Memory B cell (primary cell): ENCODE data around the gene C1QTNF6.

Experiments
- ATAC-seq: fragments of 150-1000 bp; cut with Tn5 transposase; 2 replicates; pipeline ENCODE4 v1.10.0; 2021; ENCODE audit warnings: low read depth, mild to moderate bottlenecking, moderate library complexity
- DNase-seq, 2 donors: peaks; one replicate each; pipeline ENCODE4 v3.0.0; 2022; ENCODE audit warnings: low spot score in 2 of 2
- H3K27ac Mint-ChIP-seq: one replicate; pipeline ENCODE4 v1.8.0; 2022; ENCODE audit warnings: mild to moderate bottlenecking, moderate library complexity, mixed read lengths
- H3K27me3 Mint-ChIP-seq: one replicate; pipeline ENCODE4 v1.8.0; 2022; ENCODE audit warnings: mixed read lengths
- H3K36me3 Mint-ChIP-seq: one replicate; pipeline ENCODE4 v1.8.0; 2022; ENCODE audit warnings: mild to moderate bottlenecking, mixed read lengths
- H3K4me1 Mint-ChIP-seq: one replicate; pipeline ENCODE4 v1.8.0; 2022; ENCODE audit warnings: mixed read lengths
- H3K4me3 Mint-ChIP-seq: one replicate; pipeline ENCODE4 v1.8.0; 2022; ENCODE audit warnings: mild to moderate bottlenecking, moderate library complexity, mixed read lengths
- H3K9me3 Mint-ChIP-seq: one replicate; pipeline ENCODE4 v1.8.0; 2022; ENCODE audit warnings: mixed read lengths

Gene C1QTNF6

DNA sequence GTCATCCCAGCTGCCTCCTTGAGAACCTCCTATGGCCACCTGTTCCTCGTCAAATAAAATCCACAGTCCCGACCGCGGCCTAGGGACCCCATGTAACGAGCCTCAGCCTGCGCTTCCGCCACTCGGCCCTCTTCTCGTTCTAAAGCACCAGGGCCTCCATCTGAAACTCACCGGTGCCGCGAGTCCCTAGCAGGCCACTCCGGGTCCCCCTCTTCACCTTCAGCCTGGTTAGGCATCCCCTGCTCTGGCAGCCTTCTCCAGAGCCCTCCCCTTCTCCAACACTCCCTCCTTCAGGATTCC lies 26.6 kb upstream of the C1QTNF6 start:
- Mint-ChIP-seq H3K27ac (no peak overlapping the region), H3K27me3 (no peaks in the 10 kb centered on the region), H3K9me3 (no peaks in the 10 kb centered on the region), H3K4me3 (no peak overlapping the region), H3K4me1 (peaks cover 33% of the 10 kb centered on the region), H3K36me3 (peaks cover 2% of the 10 kb centered on the region)
- ATAC-seq (no peak), DNase-seq (no peak)

DNA sequence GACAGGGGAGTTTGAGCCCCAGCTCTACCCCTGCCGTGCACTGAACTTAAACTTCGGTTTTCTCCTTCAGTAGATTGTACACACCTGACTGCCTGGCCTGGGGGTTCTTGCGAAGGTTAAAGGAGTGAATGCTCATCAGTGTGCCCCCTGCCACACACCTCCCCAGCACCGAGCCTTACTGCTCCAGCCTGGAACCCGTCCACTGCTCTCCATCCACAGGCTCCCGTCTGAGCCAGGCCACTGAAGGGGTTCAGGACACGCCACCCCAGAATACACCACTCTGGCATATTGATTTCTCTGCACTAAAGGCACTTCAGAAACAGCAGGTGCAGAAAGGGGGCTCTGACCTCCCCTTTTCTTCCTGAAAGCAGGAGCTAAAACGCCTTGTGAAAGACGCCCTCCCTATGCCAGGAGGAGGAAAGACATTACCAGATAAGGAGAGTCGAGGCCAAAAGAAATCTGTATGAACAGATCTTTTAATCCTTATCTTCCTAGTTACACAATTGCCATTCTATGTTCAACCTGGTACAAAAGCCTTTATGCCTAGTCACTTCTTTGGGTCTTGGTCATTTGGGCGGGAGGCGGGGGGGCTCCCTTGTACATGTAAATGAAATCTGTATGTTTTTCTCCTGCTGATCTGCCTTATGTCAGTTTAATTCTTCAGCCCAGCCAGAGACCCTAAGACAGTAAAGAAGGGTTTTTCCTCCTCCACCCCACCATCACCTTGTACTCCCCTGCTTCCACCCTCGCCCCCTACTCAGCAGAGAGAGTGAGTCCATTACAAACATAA lies 26.1 kb upstream of the C1QTNF6 start:
- Mint-ChIP-seq H3K27me3 (no peaks in the 10 kb centered on the region), H3K4me1 (peaks cover 30% of the 10 kb centered on the region), H3K4me3 (no peak overlapping the region), H3K36me3 (peaks cover 2% of the 10 kb centered on the region), H3K27ac (no peak overlapping the region), H3K9me3 (no peaks in the 10 kb centered on the region)
- ATAC-seq (no peak), DNase-seq (no peak)

DNA sequence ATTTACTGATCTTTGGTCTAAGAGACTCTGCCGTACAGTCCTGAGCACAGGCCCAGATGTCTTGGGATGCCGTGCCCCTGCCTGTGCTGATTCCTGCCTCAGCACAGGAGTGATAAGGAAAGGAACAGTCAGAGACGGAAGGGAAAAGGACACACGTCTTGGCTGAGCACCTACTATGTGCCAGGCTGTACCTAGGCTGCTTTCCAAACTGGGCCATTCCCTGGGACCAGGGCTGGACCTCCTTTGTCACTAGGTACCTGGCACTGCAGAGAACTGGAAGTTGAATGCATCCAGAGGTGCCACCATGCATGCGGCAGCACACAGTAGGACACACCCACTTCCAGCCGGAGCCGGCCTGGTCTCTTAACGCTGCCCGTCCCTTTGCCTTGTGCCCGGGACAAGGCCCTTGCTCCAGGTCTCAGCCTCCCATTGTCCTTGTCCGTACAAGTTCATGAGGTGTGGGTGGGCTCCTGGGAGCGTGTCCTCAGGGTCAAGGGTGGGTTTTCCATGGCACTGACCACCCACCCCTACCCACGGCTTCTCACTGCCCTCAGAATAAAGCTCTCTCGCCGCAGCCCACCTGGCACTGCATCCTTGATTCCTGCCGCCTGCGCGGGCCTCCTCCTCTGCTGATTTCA lies 25.3 kb upstream of the C1QTNF6 start:
- Mint-ChIP-seq H3K9me3 (no peaks in the 10 kb centered on the region), H3K36me3 (peaks cover 2% of the 10 kb centered on the region), H3K27me3 (no peaks in the 10 kb centered on the region), H3K4me1 (peaks cover 24% of the 10 kb centered on the region), H3K27ac (no peak overlapping the region), H3K4me3 (no peak overlapping the region)
- ATAC-seq (no peak), DNase-seq (no peak)

DNA sequence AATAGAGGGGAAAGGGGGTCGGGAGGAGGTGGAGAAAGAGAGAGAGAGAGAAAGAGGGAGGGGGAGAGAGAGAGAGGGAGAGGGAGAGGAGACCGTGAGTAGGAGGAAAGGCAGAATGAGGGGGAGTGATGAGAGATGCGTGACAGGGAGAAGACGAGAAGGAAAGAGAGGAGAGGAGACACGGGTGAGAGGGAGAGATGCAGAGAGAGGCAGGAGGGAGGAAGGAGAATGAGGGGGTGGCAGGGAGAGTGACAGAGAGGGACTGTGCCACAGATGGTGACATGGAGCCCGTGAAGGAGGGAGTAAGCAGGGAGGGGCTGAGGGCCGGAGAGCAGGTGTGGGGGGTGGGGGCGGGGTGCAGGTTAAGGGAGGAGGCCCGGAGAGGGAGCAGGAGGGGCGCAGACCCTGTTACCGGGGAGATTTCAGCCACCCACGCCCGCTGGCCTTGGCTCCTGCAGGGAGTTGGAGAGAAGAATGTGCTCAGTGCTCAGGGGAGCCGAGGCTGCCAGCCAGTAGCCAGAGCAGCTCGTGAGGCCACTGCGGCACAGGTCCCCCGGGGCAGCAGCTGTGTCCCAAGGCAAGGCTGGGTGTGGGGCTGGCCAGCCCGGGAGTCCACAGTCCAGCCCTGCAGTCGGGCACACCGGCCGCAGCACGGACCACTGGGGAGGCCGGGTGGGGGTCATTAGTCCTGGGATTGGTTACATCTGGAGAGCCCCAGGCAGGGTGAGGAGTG lies 24.3 kb upstream of the C1QTNF6 start, which contains the start of gene SSTR3:
TSS of gene SSTR3 (minus strand) at position 304 of the 733 bp plus-strand sequence. CDS start 4,674 bp downstream, outside the sequence.
- H3K4me1 Mint-ChIP-seq, result peaks cover 21% of the 10 kb centered on the region
- DNase-seq (no peak), ATAC-seq (no peak)
- no peak within 1 kb of the TSS for H3K4me3 Mint-ChIP-seq
- H3K36me3 Mint-ChIP-seq, result peaks cover 2% of the 10 kb centered on the region
- peak within 1 kb of the TSS; percentile 78 for H3K27ac Mint-ChIP-seq
- no peaks in the 10 kb centered on the region for H3K27me3 Mint-ChIP-seq
- H3K9me3 Mint-ChIP-seq, result no peaks in the 10 kb centered on the region

DNA sequence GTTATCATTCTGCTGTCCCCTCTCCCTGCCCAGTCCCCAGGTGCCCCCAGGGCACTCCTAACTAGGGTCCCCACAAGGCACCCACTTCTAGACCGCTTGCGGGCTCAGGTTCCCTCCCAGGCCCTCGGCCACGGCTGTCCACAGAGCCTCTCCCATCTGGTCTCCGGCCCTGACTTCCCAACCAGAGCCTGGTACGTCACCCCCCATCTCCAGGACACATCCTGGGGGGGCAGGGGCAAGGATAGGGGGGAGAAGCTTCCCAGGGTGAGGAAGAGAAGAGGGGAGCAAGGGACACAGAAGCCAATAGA lies 23.8 kb upstream of the C1QTNF6 start:
- H3K27ac Mint-ChIP-seq, result peak overlapping the region; percentile 78
- H3K27me3 Mint-ChIP-seq, result no peaks in the 10 kb centered on the region
- no peaks in the 10 kb centered on the region for H3K9me3 Mint-ChIP-seq
- H3K4me3 Mint-ChIP-seq, result no peak overlapping the region
- H3K4me1 Mint-ChIP-seq, result peaks cover 21% of the 10 kb centered on the region
- DNase-seq (no peak), ATAC-seq (no peak)
- H3K36me3 Mint-ChIP-seq, result peaks cover 2% of the 10 kb centered on the region

DNA sequence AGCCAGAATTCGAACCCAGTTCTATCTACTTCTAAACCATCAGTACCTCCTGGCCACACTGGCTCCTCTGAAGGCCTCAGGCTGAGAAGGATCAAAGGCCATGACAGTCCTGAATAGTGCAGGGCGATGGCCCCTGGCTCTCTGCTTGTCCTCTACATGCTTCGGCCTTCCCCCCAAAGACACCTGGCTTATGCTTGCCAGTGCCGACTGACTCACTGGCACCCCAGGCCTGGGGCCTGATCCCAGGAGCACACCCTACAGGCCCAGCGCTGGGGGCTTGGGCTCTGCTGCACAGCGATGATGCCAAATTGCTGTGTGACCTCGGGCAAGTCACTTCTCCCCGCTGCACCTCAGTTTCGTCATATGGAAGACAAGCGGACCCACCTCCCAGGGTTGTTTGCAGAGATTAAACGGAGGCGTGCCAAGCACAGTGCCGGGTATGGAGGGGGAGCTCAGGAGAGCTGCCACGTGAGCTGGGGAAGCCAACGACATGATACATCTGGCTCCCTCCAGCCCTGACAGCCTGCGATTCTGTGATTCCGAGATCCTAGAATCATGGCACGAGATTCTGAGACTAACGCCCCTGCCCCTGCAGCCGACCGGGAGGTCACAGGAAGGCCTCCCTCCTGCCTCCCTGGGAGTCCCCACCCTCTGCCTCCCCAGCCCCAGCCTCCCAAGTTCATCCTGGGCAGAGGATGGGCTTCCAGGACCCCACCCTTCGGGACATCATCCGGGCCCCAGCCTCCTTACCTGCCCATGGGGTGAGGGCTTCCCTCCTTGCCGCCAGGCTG lies 23.2 kb upstream of the C1QTNF6 start:
- peaks cover 2% of the 10 kb centered on the region for H3K36me3 Mint-ChIP-seq
- H3K4me3 Mint-ChIP-seq, result no peak overlapping the region
- H3K4me1 Mint-ChIP-seq, result peaks cover 16% of the 10 kb centered on the region
- DNase-seq (no peak), ATAC-seq (no peak)
- no peaks in the 10 kb centered on the region for H3K27me3 Mint-ChIP-seq
- no peaks in the 10 kb centered on the region for H3K9me3 Mint-ChIP-seq
- H3K27ac Mint-ChIP-seq, result peak overlapping the region; percentile 78

DNA sequence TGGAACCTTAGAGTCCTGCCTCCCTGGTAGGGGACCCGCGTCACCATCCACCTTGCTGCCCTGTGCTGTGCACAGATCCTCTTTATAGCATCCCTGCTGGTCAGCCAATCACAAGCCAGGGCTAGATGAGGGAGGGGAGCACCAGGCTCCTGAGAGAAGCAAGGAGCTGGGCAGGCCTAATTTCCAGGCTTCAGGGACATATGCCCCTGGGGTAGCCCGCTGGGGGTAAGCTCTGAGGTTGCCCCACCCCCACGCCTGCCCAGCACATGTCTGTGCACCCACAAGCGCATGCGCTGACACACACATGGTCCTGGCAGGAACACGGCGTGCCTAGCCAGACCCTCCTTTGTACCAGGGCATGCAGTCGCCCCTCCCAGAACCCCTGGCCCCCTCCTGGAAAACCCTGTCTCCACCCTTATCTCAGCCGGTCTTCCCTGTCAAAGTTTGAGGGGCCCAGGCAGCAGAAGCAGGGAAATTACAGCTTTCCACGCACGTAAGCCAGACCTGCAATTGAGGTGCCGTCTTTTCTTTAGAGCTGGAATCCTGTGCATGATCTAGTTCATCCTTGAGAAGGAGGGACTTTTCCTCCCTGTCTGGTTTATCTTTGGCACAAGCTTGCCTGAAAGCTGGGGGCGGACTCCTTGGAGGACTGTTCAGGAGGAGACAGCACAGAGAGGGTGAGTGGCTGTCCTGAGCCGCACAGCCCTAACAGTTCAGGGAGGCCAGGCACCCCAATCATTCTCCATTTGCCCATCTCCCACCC lies 22.2 kb upstream of the C1QTNF6 start:
- Mint-ChIP-seq H3K27ac (no peak overlapping the region), H3K4me3 (no peak overlapping the region), H3K4me1 (peaks cover 16% of the 10 kb centered on the region), H3K27me3 (no peaks in the 10 kb centered on the region), H3K36me3 (peaks cover 2% of the 10 kb centered on the region), H3K9me3 (no peaks in the 10 kb centered on the region)
- ATAC-seq (no peak), DNase-seq (no peak)

DNA sequence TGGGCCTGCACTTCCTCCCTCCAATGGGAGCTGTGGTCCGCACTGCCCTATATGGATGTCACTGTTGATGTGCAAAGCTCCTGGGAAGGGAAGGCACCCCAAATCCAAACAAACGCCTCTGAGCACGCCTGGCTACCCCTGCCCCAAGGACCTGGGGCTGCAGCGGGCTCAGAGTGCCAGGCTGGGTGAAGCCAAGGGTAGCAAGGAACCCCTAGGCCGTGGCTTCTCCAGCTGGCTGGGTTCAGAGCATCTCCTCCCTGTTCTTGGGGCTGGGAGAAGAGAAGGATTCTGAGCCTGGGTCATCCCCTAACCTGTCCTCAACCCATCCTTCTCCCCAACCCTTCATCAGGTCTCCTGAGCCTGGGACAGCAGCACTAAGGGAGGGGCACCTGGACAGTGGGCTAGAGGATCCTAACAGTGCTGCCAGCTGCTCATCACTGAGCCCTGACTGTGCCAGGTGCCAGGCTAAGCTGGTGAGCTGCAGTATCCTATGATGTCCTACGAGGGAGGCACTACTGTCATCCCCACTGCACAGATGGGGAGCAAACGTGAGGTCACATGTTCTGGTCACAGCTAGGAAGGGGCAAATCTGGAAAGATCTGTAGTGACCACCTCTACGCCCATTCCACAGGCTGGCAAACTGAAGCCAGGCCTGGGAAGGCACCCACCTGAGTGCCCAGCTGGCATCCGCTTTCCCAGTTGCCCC lies 21.2 kb upstream of the C1QTNF6 start:
- no peak overlapping the region for H3K4me3 Mint-ChIP-seq
- H3K4me1 Mint-ChIP-seq, result peaks cover 11% of the 10 kb centered on the region
- H3K36me3 Mint-ChIP-seq, result peaks cover 2% of the 10 kb centered on the region
- no peaks in the 10 kb centered on the region for H3K27me3 Mint-ChIP-seq
- DNase-seq, result no peak
- no peak for ATAC-seq
- H3K27ac Mint-ChIP-seq, result no peak overlapping the region
- H3K9me3 Mint-ChIP-seq, result no peaks in the 10 kb centered on the region

DNA sequence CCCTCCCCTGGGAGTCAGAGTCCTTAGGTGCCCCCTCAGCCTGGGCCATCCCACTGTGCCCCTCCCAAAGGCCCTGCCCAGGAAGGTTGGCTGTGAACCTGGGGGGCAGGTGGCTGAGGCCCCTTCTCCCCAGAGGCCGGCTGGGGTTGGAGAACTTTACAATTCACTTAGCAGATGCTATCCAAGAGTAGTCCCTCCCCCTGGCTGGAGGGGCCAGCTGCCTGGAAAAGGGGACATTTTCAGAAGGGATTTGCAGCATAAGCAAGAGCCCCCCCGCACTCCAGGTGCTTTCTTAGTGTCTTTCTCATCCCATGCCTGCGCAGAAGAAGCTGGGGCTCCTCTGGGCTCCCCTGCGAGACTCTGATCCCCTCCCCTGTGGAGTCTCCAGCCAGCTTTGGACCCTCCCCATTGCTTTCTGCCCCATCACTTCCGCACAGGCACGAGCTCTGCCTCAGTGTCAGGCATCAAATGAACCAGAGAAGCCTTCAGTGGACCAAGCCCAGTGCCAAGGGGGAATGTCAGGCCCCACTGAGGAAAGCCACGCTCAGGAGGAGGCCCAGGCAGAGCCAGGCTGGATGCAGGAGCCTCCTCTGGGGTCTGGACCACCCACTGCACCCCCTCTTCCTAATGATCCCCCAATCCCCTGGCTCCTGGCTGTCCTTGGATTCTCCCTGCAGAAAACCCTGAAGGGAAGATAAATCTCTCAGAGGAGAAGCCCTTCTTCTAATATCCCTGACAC lies 20.5 kb upstream of the C1QTNF6 start:
- Mint-ChIP-seq H3K36me3 (peaks cover 2% of the 10 kb centered on the region), H3K4me3 (no peak overlapping the region), H3K27me3 (no peaks in the 10 kb centered on the region), H3K27ac (no peak overlapping the region), H3K9me3 (no peaks in the 10 kb centered on the region), H3K4me1 (peaks cover 11% of the 10 kb centered on the region)
- ATAC-seq (no peak), DNase-seq (no peak)

DNA sequence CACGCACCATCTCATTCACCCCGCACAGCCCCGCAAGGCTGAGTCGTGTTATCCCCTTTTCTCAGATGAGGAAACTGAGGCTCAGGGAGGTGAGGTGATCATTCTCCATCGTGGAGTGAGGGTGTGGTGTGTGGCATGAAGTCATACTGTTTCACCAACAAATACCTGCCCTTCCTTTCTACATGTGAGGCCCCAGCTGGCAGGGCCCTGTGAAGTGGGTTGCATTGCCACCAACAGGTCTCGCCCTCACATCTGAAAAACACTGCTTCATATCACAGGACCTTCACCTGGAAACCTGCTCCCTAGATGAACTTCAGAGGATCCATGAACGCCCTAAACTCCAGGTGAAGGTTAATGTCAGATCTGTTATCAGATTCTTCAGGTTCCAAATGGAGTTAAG lies 19.9 kb upstream of the C1QTNF6 start:
- Mint-ChIP-seq H3K27ac (no peak overlapping the region), H3K4me3 (no peak overlapping the region)
- DNase-seq, result no peak

DNA sequence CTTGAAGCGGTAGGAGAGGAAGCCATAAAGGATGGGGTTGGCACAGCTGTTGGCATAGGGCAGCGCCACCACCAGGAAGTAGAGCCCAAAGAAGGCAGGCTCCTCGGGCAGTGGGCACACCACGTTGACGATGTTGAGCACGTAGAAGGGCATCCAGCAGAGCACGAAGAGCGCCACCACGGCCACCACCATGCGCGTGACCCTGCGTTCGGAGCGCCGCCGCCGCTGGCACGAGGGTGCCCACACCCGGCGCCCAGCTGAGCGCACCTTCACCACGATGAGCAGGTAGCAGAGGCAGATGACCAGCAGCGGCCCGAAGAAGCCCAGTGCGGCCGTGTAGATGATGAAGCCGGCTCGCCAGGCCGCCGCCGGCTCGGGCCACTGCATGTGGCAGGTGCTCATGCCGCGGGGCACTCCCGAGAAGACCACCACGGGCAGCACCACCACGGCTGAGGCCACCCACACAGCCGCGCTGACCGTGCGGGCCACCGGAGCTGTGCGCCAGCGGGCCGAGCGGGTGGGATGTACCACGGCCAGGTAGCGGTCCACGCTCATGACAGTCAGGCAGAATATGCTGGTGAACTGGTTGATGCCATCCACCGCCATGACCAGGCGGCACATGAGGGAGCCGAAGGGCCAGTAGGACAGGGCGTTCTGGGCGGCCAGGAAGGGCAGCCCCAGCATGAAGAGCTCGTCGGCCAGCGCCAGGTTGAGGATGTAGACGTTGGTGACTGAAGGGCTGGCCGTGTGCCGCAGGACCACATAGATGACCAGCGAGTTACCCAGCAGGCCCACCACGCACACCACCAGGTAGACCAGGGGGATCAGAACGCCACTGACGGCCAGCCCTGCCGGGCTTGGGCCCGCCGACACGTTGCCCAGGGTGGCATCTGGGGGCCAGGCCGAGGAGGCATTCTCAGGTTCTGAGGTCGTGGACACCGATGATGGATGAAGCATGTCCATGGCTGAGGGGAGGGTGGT lies 19.1 kb upstream of the C1QTNF6 start:
- no peaks in the 10 kb centered on the region for H3K9me3 Mint-ChIP-seq
- H3K27me3 Mint-ChIP-seq, result no peaks in the 10 kb centered on the region
- peaks cover under 1% of the 10 kb centered on the region for H3K36me3 Mint-ChIP-seq
- no peak for ATAC-seq
- DNase-seq, result no peak
- peaks cover 12% of the 10 kb centered on the region for H3K4me1 Mint-ChIP-seq
- no peak overlapping the region for H3K4me3 Mint-ChIP-seq
- H3K27ac Mint-ChIP-seq, result no peak overlapping the region

More for the DNA sequence above, 19.9 kb upstream of the C1QTNF6 start:
- Mint-ChIP-seq H3K36me3 (peaks cover 2% of the 10 kb centered on the region), H3K27me3 (no peaks in the 10 kb centered on the region), H3K9me3 (no peaks in the 10 kb centered on the region), H3K4me1 (peaks cover 13% of the 10 kb centered on the region)
- no peak for ATAC-seq
